H1 (cell line): ENCODE measurements around the gene TMEM63A. TPM values are rescaled to one million over a fixed set of nuclear protein-coding genes. Genes with fewer than 3 reads are reported as not detected.

Experiments
- CTCF ChIA-PET: fragments of 300-600 bp; sonication (Branson Sonifier 250); formaldehyde crosslinking; loops from one replicate; lab custom pipeline; 2021; ENCODE audit not compliant: partially characterized antibody; lab: Charles Lee
- POLR2A ChIA-PET: fragments of 300-600 bp; sonication (Branson Sonifier 250); formaldehyde crosslinking; loops from one replicate; lab custom pipeline; 2021; ENCODE audit warnings: inconsistent platforms; ENCODE audit not compliant: partially characterized antibody; lab: Charles Lee
- DNase-seq, 2 experiments: peaks; one replicate each; pipeline versions ENCODE4 v3.0.0 to v3.0.0-alpha.2; 2010 to 2022; ENCODE audit warnings: low spot score in 2 of 2, low read depth in 1 of 2, mixed read lengths in 1 of 2
- FAIRE-seq: peaks from 2 replicates; lab custom pipeline; 2011; peaks lifted over from hg19 to GRCh38; lab: Jason Lieb, UNC
- H2AFZ ChIP-seq: 2 replicates; pipeline ENCODE4 v1.8.1; 2012; ENCODE audit warnings: low read length, inconsistent platforms
- H2AK5ac ChIP-seq: 2 replicates; pipeline ENCODE4 v1.6.1; 2013; ENCODE audit warnings: low read depth, low read length
- H2BK120ac ChIP-seq: replicated peaks from 2 replicates; pipeline ENCODE3; 2013; ENCODE audit warnings: low read depth, low read length, inconsistent platforms
- H2BK12ac ChIP-seq: 2 replicates; pipeline ENCODE4 v1.6.1; 2013; ENCODE audit warnings: low read depth, low read length
- H2BK15ac ChIP-seq: 2 replicates; pipeline ENCODE4 v1.6.1; 2013; ENCODE audit warnings: low read length
- H2BK20ac ChIP-seq: 2 replicates; pipeline ENCODE4 v1.6.1; 2013; ENCODE audit warnings: low read length
- H2BK5ac ChIP-seq: 2 replicates; pipeline ENCODE4 v1.6.1; 2013; ENCODE audit warnings: low read depth, low read length
- H3K14ac ChIP-seq: 2 replicates; pipeline ENCODE4 v1.6.1; 2013; ENCODE audit warnings: inconsistent platforms; ENCODE audit not compliant: insufficient read length
- H3K18ac ChIP-seq: 2 replicates; pipeline ENCODE4 v1.6.1; 2013; ENCODE audit warnings: low read length; ENCODE audit errors: extremely low read depth
- H3K23ac ChIP-seq: 2 replicates; pipeline ENCODE4 v1.6.1; 2013; ENCODE audit warnings: inconsistent platforms; ENCODE audit not compliant: insufficient read length
- H3K23me2 ChIP-seq: 2 replicates; pipeline ENCODE4 v1.6.1; 2013; ENCODE audit warnings: low read depth, low read length
- H3K27ac ChIP-seq: 2 replicates; pipeline ENCODE4 v1.6.1; 2011; ENCODE audit warnings: low read depth, low read length, inconsistent platforms
- H3K27me3 ChIP-seq, 4 experiments: replicated peaks in 1 of 4; 1 replicate in 1 of 4; 2 replicates in 3 of 4; pipeline versions ENCODE4 v1.6.1 to v1.8.1; 2011 to 2013; ENCODE audit warnings: low read length in 3 of 4, mild to moderate bottlenecking in 3 of 4, inconsistent platforms in 2 of 4, mixed read lengths in 2 of 4, moderate library complexity in 1 of 4; ENCODE audit not compliant: control insufficient read depth in 3 of 4, insufficient read depth in 3 of 4; ENCODE audit errors: extremely low read depth in 1 of 4
- H3K36me3 ChIP-seq, 4 experiments: 2 replicates each; pipeline versions ENCODE4 v1.6.1 to v1.8.1; 2011 to 2013; ENCODE audit warnings: mild to moderate bottlenecking in 4 of 4, low read length in 3 of 4, moderate library complexity in 2 of 4, control low read depth in 1 of 4, inconsistent platforms in 1 of 4; ENCODE audit not compliant: insufficient read depth in 4 of 4, control insufficient read depth in 2 of 4
- H3K4ac ChIP-seq: replicated peaks from 2 replicates; pipeline ENCODE3; 2013; ENCODE audit warnings: low read length, low read depth, mixed read lengths, inconsistent platforms; ENCODE audit not compliant: insufficient read length
- H3K4me1 ChIP-seq, 4 experiments: replicated peaks in 1 of 4; 1 replicate in 1 of 4; 2 replicates in 3 of 4; pipeline versions ENCODE4 v1.6.1 to v1.8.1; 2011 to 2013; ENCODE audit warnings: low read length in 3 of 4, inconsistent platforms in 2 of 4, mixed read lengths in 1 of 4; ENCODE audit not compliant: insufficient read depth in 4 of 4, control insufficient read depth in 3 of 4
- H3K4me2 ChIP-seq, 2 experiments: 2 replicates each; pipeline versions ENCODE4 v1.6.1 to v1.8.1; 2011 to 2013; ENCODE audit warnings: low read depth in 2 of 2, low read length in 2 of 2, control low read depth in 1 of 2, inconsistent platforms in 1 of 2, mild to moderate bottlenecking in 1 of 2; ENCODE audit not compliant: insufficient read depth in 1 of 2
- H3K4me3 ChIP-seq, 4 experiments: fragments of 200-600, 300-600 bp in 1 of 4; sonication (generic), shearing (Covaris generic), sonication (Bioruptor Twin) in 1 of 4; 2 replicates each; pipeline versions ENCODE4 v1.5.1 to v1.8.1; 2011 to 2016; ENCODE audit warnings: low read length in 4 of 4, low read depth in 3 of 4, control low read depth in 2 of 4, inconsistent platforms in 2 of 4, mild to moderate bottlenecking in 2 of 4, mixed read lengths in 1 of 4, moderate library complexity in 1 of 4; ENCODE audit not compliant: insufficient read depth in 2 of 4; ENCODE audit errors: extremely low read depth in 1 of 4
- H3K56ac ChIP-seq: replicated peaks from 2 replicates; pipeline ENCODE3; 2013; ENCODE audit warnings: low read depth, mild to moderate bottlenecking, mixed read lengths, low read length, inconsistent platforms; ENCODE audit not compliant: insufficient read length
- H3K79me1 ChIP-seq: 2 replicates; pipeline ENCODE4 v1.6.1; 2013; ENCODE audit warnings: low read depth, low read length, control low read depth
- H3K79me2 ChIP-seq, 2 experiments: 2 replicates each; pipeline versions ENCODE4 v1.6.1 to v1.8.1; 2012 to 2013; ENCODE audit warnings: low read length in 2 of 2, mild to moderate bottlenecking in 2 of 2, inconsistent platforms in 1 of 2; ENCODE audit not compliant: insufficient read depth in 2 of 2, control insufficient read depth in 1 of 2
- H3K9ac ChIP-seq, 4 experiments: replicated peaks in 1 of 4; 1 replicate in 1 of 4; 2 replicates in 3 of 4; pipeline versions ENCODE4 v1.6.1 to v1.8.1; 2011 to 2013; ENCODE audit warnings: low read depth in 3 of 4, low read length in 3 of 4, control low read depth in 2 of 4, mild to moderate bottlenecking in 2 of 4, moderate library complexity in 2 of 4, inconsistent platforms in 1 of 4; ENCODE audit errors: extremely low read depth in 1 of 4
- H3K9me3 ChIP-seq, 2 experiments: 2 replicates each; pipeline versions ENCODE4 v1.6.1 to v1.8.1; 2012 to 2013; ENCODE audit warnings: mild to moderate bottlenecking in 2 of 2, moderate library complexity in 2 of 2, control low read depth in 1 of 2, inconsistent platforms in 1 of 2, low read depth in 1 of 2, low read length in 1 of 2, mixed read lengths in 1 of 2; ENCODE audit not compliant: insufficient read depth in 2 of 2
- H4K20me1 ChIP-seq, 2 experiments: replicated peaks in 1 of 2; 2 replicates each; pipeline versions ENCODE3 to v1.8.1; 2011 to 2013; ENCODE audit warnings: inconsistent platforms in 2 of 2, low read length in 2 of 2, mild to moderate bottlenecking in 1 of 2; ENCODE audit not compliant: insufficient read depth in 2 of 2, control insufficient read depth in 1 of 2
- H4K5ac ChIP-seq: 2 replicates; pipeline ENCODE4 v1.6.1; 2013; ENCODE audit warnings: low read length, low read depth, mixed read lengths, inconsistent platforms; ENCODE audit not compliant: insufficient read length
- H4K8ac ChIP-seq: 2 replicates; pipeline ENCODE4 v1.8.0; 2013; ENCODE audit warnings: mild to moderate bottlenecking, moderate library complexity, low read length, inconsistent platforms; ENCODE audit not compliant: insufficient read depth; ENCODE audit errors: extremely low read depth
- H4K91ac ChIP-seq: replicated peaks from 2 replicates; pipeline ENCODE3; 2013; ENCODE audit warnings: low read length, mixed read lengths, inconsistent platforms; ENCODE audit not compliant: insufficient read length
- CTBP2 ChIP-seq: IDR thresholded peaks from 2 replicates; pipeline ENCODE4 v1.7.0; 2011; ENCODE audit warnings: borderline replicate concordance, mild to moderate bottlenecking, moderate library complexity, mixed read lengths, low read length; ENCODE audit not compliant: insufficient read depth, insufficient read length
- EGR1 ChIP-seq: IDR thresholded peaks from 2 replicates; pipeline ENCODE4 v1.6.1; 2011; ENCODE audit warnings: low read depth, low read length, borderline replicate concordance
- FOSL1 ChIP-seq: IDR thresholded peaks from 2 replicates; pipeline ENCODE4 v1.6.1; 2011; ENCODE audit warnings: mild to moderate bottlenecking, low read depth, low read length, moderate library complexity; ENCODE audit not compliant: insufficient read depth
- HDAC2 ChIP-seq, 2 experiments: fragments of 300-600 bp in 1 of 2; sonication (generic) in 1 of 2; IDR thresholded peaks; 2 replicates each; pipeline ENCODE4 v1.6.1; 2011 to 2012; ENCODE audit warnings: low read depth in 2 of 2, low read length in 2 of 2, mild to moderate bottlenecking in 2 of 2, moderate library complexity in 2 of 2, borderline replicate concordance in 1 of 2, inconsistent platforms in 1 of 2
- KDM4A ChIP-seq: IDR thresholded peaks from one replicate; pipeline ENCODE4 v1.7.1; 2012; ENCODE audit warnings: low read depth, mild to moderate bottlenecking, moderate library complexity, low read length, inconsistent platforms; ENCODE audit not compliant: severe bottlenecking
- NRF1 ChIP-seq: IDR thresholded peaks from 2 replicates; pipeline ENCODE4 v1.6.1; 2011; ENCODE audit warnings: mild to moderate bottlenecking, low read depth, low read length, improper control_type of control experiment
- SIRT6 ChIP-seq: IDR thresholded peaks from one replicate; pipeline ENCODE4 v1.7.1; 2012; ENCODE audit warnings: low read length, inconsistent platforms
- SP1 ChIP-seq: IDR thresholded peaks from 2 replicates; pipeline ENCODE4 v1.6.1; 2011; ENCODE audit warnings: low read depth, low read length
- TEAD4 ChIP-seq: IDR thresholded peaks from 2 replicates; pipeline ENCODE4 v1.6.1; 2012; ENCODE audit warnings: low read depth, low read length, inconsistent platforms, mixed read lengths
- WGBS, 2 experiments: shearing (Covaris generic) in 1 of 2; methylation state at CpG; one replicate each; pipeline versions ENCODE4 v1.1.6 to v1.1.7; 2013 to 2015; ENCODE audit warnings: low lambda C conversion rate in 2 of 2, mixed read lengths in 2 of 2, inconsistent platforms in 1 of 2, low coverage in 1 of 2, missing lambda C conversion rate in 1 of 2; ENCODE audit not compliant: insufficient replicate concordance in 2 of 2, insufficient coverage in 1 of 2, insufficient read length in 1 of 2; ENCODE audit errors: extremely low coverage in 1 of 2, missing lambda C conversion rate in 1 of 2; 5-methylcytosine and 5-hydroxymethylcytosine counted together
- polyA plus RNA-seq, 7 experiments: library from polyadenylated mRNA; depleted of rRNA in 3 of 7; stranded (reverse) in 5 of 7; unstranded in 2 of 7; fragments of >200 nt in 5 of 7; fragments of 200-250 nt in 2 of 7; gene quantifications; 1 replicate in 5 of 7; 2 replicates in 1 of 7; 4 replicates in 1 of 7; pipeline versions ENCODE4 v1.2.1 to v1.2.3, GENCODE V29; 2011 to 2013; ENCODE audit warnings: missing spikeins in 2 of 7, mixed read lengths in 2 of 7
- total RNA-seq: library from RNA; stranded (reverse); fragmentation: NEBNext Ultra II Directional; extraction: Animal tissue kit (Norgen Biotek cat#: 25700); gene quantifications from 2 replicates; pipeline ENCODE4 v1.2.1, GENCODE V29; 2021
- TF ChIP-seq, protein P1 (sequence below): IDR thresholded peaks from 2 replicates; pipeline ENCODE4 v1.6.1; 2012; ENCODE audit warnings: inconsistent platforms
- TF ChIP-seq, protein P2 (sequence below): IDR thresholded peaks from 2 replicates; pipeline ENCODE4 v1.6.1; 2011; ENCODE audit warnings: low read length, improper control_type of control experiment

Gene TMEM63A
- total and polyA plus RNA-seq, 2 of the 8 experiments (the other 6 are each of a cell fraction or from before 2014, with no cell fraction given), result 26.1 to 55.4 TPM

DNA sequence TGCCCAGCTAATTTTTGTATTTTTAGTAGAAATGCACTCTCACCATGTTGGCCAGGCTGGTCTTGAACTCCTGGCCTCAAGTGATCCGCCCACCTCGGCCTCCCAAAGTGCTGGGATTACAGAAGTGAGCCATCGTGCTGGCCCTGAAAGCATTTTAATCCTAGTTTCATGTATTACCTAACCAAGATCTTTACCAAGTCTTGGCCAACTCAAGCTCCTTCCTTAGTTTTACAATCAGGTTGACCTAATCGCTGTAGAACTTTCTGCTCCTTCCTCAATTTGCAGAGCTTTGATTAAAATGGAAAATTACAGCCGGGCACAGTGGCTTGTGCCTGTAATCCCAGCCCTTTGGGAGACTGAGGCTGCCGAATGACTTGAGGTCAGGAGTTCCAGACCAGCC, 3.2 kb upstream of the TMEM63A start:
- H4K20me1 ChIP-seq, result peaks cover 2 to 4% of the 10 kb centered on the region in 2 experiments
- H3K4me3 ChIP-seq, result no peak overlapping the region
- no peak overlapping the region for H2BK120ac ChIP-seq
- DNase-seq, result no peak
- CTCF ChIA-PET, result interaction anchor here (0.7 to 21.3 kb wide), 7 partner anchors 7 to 76 kb away, joined by 3 to 406 read pairs (median 3); no protein-coding TSS in a partner anchor
- no peak overlapping the region for H2BK5ac ChIP-seq
- H3K14ac ChIP-seq, result no peak overlapping the region
- H2AFZ ChIP-seq, result no peak overlapping the region
- H3K9me3 ChIP-seq, result no peaks in the 10 kb centered on the region
- no peaks in the 10 kb centered on the region for H3K36me3 ChIP-seq
- peaks cover 0 to 5% of the 10 kb centered on the region in 2 experiments; a peak in 1 of 4 replicates for H3K79me2 ChIP-seq
- H2BK20ac ChIP-seq, result no peak overlapping the region
- H3K23me2 ChIP-seq, result peaks cover 9% of the 10 kb centered on the region; the same call in 1 of the 2 replicates
- no peak overlapping the region for H4K5ac ChIP-seq
- FAIRE-seq, result no peak
- H2BK12ac ChIP-seq, result no peak overlapping the region
- 88% methylated on average over 6 of the region's 6 CpGs; no CpG with 5 or more reads in 1 of the 2 experiments for WGBS, 2 experiments
- no peak overlapping the region for H3K23ac ChIP-seq
- no peak overlapping the region for H3K18ac ChIP-seq
- H3K27me3 ChIP-seq, result peaks cover 0 to 26% (median 13%) of the 10 kb centered on the region in 4 experiments; a peak in 5 of 7 replicates
- H4K8ac ChIP-seq, result no peak overlapping the region
- H2BK15ac ChIP-seq, result no peak overlapping the region
- H3K9ac ChIP-seq, result no peak overlapping the region
- H3K56ac ChIP-seq, result no peak overlapping the region
- POLR2A ChIA-PET, result interaction anchor here (0.9 to 2.8 kb wide), 4 partner anchors 12 to 26 kb away, joined by 3 to 7 read pairs (median 5); no protein-coding TSS in a partner anchor
- H2AK5ac ChIP-seq, result no peak overlapping the region
- no peak overlapping the region for H3K4me2 ChIP-seq
- H3K4me1 ChIP-seq, result peaks cover 18 to 34% (median 27%) of the 10 kb centered on the region in 4 experiments
- no peak overlapping the region for H4K91ac ChIP-seq
- peaks cover 6% of the 10 kb centered on the region; the same call in 1 of the 2 replicates for H3K79me1 ChIP-seq
- H3K27ac ChIP-seq, result no peak overlapping the region
- H3K4ac ChIP-seq, result no peak overlapping the region
- no peak for TF ChIP-seq SIRT6
- TF ChIP-seq NRF1, result no peak
- TF ChIP-seq EGR1, result no peak
- no peak for TF ChIP-seq CTBP2
- TF ChIP-seq, protein P1, sequence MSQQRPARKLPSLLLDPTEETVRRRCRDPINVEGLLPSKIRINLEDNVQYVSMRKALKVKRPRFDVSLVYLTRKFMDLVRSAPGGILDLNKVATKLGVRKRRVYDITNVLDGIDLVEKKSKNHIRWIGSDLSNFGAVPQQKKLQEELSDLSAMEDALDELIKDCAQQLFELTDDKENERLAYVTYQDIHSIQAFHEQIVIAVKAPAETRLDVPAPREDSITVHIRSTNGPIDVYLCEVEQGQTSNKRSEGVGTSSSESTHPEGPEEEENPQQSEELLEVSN, result no peak
- TF ChIP-seq HDAC2 (IDR thresholded peaks at IDR 0.05; ENCODE audit: borderline replicate concordance in 1 of 2, low read depth in 2 of 2, low read length in 2 of 2), result no peak
- no peak for TF ChIP-seq FOSL1
- TF ChIP-seq, protein P2, sequence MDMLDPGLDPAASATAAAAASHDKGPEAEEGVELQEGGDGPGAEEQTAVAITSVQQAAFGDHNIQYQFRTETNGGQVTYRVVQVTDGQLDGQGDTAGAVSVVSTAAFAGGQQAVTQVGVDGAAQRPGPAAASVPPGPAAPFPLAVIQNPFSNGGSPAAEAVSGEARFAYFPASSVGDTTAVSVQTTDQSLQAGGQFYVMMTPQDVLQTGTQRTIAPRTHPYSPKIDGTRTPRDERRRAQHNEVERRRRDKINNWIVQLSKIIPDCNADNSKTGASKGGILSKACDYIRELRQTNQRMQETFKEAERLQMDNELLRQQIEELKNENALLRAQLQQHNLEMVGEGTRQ, result no peak
- TF ChIP-seq KDM4A, result no peak
- no peak for TF ChIP-seq SP1
- TF ChIP-seq TEAD4, result no peak
